GM12878 (cell line): ENCODE measurements around the gene PRKG1. TPM values are rescaled to one million over a fixed set of nuclear protein-coding genes. Genes with fewer than 3 reads are reported as not detected.

Experiments used
- ATAC-seq: fragments of 200-7000 bp; cut with Tn5 transposase; 3 replicates; pipeline ENCODE4 v1.9.1; 2020; ENCODE audit warnings: mild to moderate bottlenecking, moderate library complexity
- BruUV-seq: library from RNA; stranded (reverse); fragments of 400-500 nt; replicated peaks from 2 replicates; lab custom pipeline; 2021; lab: Mats Ljungman, UMichigan
- CTCF ChIA-PET: fragments of 300-600 bp; sonication (Branson Sonifier 250); formaldehyde crosslinking; extraction: SDS; loops from one replicate; lab custom pipeline; 2021; ENCODE audit warnings: inconsistent platforms; lab: Yijun Ruan, JAX
- POLR2A ChIA-PET: fragments of 350-600 bp; formaldehyde crosslinking; extraction: SDS; loops from one replicate; lab custom pipeline; 2021; ENCODE audit warnings: inconsistent platforms; lab: Charles Lee
- RAD21 ChIA-PET: fragments of 300-600 bp; sonication (Branson Sonifier 250); formaldehyde crosslinking; loops from one replicate; lab custom pipeline; 2023; ENCODE audit warnings: antibody characterized with exemption; ENCODE audit not compliant: unreplicated experiment; lab: Charles Lee
- SMC1A ChIA-PET: fragments of 300-600 bp; sonication (Branson Sonifier 250); formaldehyde crosslinking; loops from one replicate; lab custom pipeline; 2023; ENCODE audit not compliant: unreplicated experiment, uncharacterized antibody; lab: Charles Lee
- DNase-seq: peaks from one replicate; pipeline ENCODE4 v3.0.0-alpha.2; 2011; ENCODE audit warnings: low read depth, low spot score
- FAIRE-seq: peaks from 3 replicates; lab custom pipeline; 2011; peaks lifted over from hg19 to GRCh38; lab: Jason Lieb, UNC
- H2AFZ ChIP-seq: 2 replicates; pipeline ENCODE4 v1.6.0; 2011; ENCODE audit warnings: low read depth, low read length, control low read depth; ENCODE audit not compliant: control insufficient read depth
- H3K27ac ChIP-seq: 2 replicates; pipeline ENCODE4 v1.5.1; 2011; ENCODE audit warnings: control low read depth; ENCODE audit not compliant: control insufficient read depth, insufficient read depth
- H3K27me3 ChIP-seq, 2 experiments: replicated peaks in 1 of 2; 2 replicates each; pipeline versions ENCODE4 v1.6.0 to v1.6.1; 2011; ENCODE audit warnings: low read length in 1 of 2; ENCODE audit not compliant: control insufficient read depth in 2 of 2, insufficient read depth in 2 of 2
- H3K36me3 ChIP-seq, 2 experiments: 2 replicates each; pipeline ENCODE4 v1.5.1; 2011; ENCODE audit warnings: low read length in 1 of 2; ENCODE audit not compliant: control insufficient read depth in 2 of 2, insufficient read depth in 2 of 2
- H3K4me1 ChIP-seq: 2 replicates; pipeline ENCODE4 v1.6.1; 2011; ENCODE audit warnings: mild to moderate bottlenecking, low read length, moderate library complexity, mixed read lengths; ENCODE audit not compliant: control insufficient read depth, insufficient read depth
- H3K4me2 ChIP-seq: 2 replicates; pipeline ENCODE4 v1.6.0; 2011; ENCODE audit warnings: control low read depth; ENCODE audit not compliant: control insufficient read depth, insufficient read depth
- H3K4me3 ChIP-seq: fragments of 200-600 bp; sonication (generic); 2 replicates; pipeline ENCODE4 v1.5.1; 2016
- H3K79me2 ChIP-seq: 2 replicates; pipeline ENCODE4 v1.6.0; 2011; ENCODE audit warnings: low read length; ENCODE audit not compliant: control insufficient read depth, insufficient read depth
- H3K9ac ChIP-seq: 2 replicates; pipeline ENCODE4 v1.8.0; 2011; ENCODE audit warnings: low read length, control low read depth, mixed read lengths; ENCODE audit not compliant: control insufficient read depth, insufficient read depth
- H3K9me3 ChIP-seq: replicated peaks from 3 replicates; pipeline ENCODE4 v1.5.1; 2011; ENCODE audit warnings: mild to moderate bottlenecking, low read length; ENCODE audit not compliant: control insufficient read depth, insufficient read depth
- H4K20me1 ChIP-seq: 2 replicates; pipeline ENCODE4 v1.6.0; 2011; ENCODE audit not compliant: control insufficient read depth, insufficient read depth
- BCL11A ChIP-seq: IDR thresholded peaks from 2 replicates; pipeline ENCODE4 v1.6.1; 2011; ENCODE audit warnings: low read depth, low read length
- BRCA1 ChIP-seq: IDR thresholded peaks from 2 replicates; pipeline ENCODE4 v1.6.1; 2011; ENCODE audit warnings: low read depth, low read length, improper control_type of control experiment
- EZH2 ChIP-seq: IDR thresholded peaks from 2 replicates; pipeline ENCODE4 v1.6.1; 2012; ENCODE audit warnings: low read depth, mild to moderate bottlenecking, control low read depth, inconsistent platforms, low read length, borderline replicate concordance; ENCODE audit not compliant: control insufficient read depth
- FOS ChIP-seq: IDR thresholded peaks from 3 replicates; pipeline ENCODE4 v1.6.1; 2011; ENCODE audit warnings: borderline replicate concordance; ENCODE audit not compliant: insufficient read length; ENCODE audit errors: extremely low read depth
- FOXK2 ChIP-seq: fragments of 450-650 bp; IDR thresholded peaks from 2 replicates; pipeline ENCODE4 v1.6.1; 2017; ENCODE audit warnings: mild to moderate bottlenecking, moderate library complexity
- GABPA ChIP-seq: IDR thresholded peaks from 2 replicates; pipeline ENCODE4 v1.6.1; 2014; ENCODE audit warnings: antibody characterized with exemption, low read depth, mild to moderate bottlenecking, inconsistent platforms
- HDAC6 ChIP-seq: fragments of 200-600 bp; sonication (generic); IDR thresholded peaks from one replicate; pipeline ENCODE4 v1.8.0; 2017; ENCODE audit warnings: antibody characterized with exemption; ENCODE audit not compliant: unreplicated experiment
- MTA3 ChIP-seq: IDR thresholded peaks from 2 replicates; pipeline ENCODE4 v1.6.1; 2012; ENCODE audit warnings: low read length, inconsistent platforms, borderline replicate concordance
- NFXL1 ChIP-seq: fragments of 450-650 bp; IDR thresholded peaks from 2 replicates; pipeline ENCODE4 v1.6.1; 2017; ENCODE audit warnings: antibody characterized with exemption, mild to moderate bottlenecking, borderline replicate concordance
- PAX5 ChIP-seq: IDR thresholded peaks from 2 replicates; pipeline ENCODE4 v1.6.1; 2011; ENCODE audit warnings: low read depth, low read length, borderline replicate concordance
- RB1 ChIP-seq: fragments of 450-650 bp; formaldehyde crosslinking; IDR thresholded peaks from 2 replicates; pipeline ENCODE4 v1.6.1; 2017; ENCODE audit warnings: mild to moderate bottlenecking, borderline replicate concordance
- RFX5 ChIP-seq: IDR thresholded peaks from 2 replicates; pipeline ENCODE4 v1.6.1; 2011; ENCODE audit warnings: low read depth, low read length, improper control_type of control experiment
- SMAD5 ChIP-seq: IDR thresholded peaks from 2 replicates; pipeline ENCODE4 v1.6.1; 2016; ENCODE audit warnings: antibody characterized with exemption, low read depth
- TAF1 ChIP-seq: IDR thresholded peaks from 2 replicates; pipeline ENCODE4 v1.6.1; 2011; ENCODE audit warnings: mild to moderate bottlenecking, low read depth, low read length, borderline replicate concordance
- WRNIP1 ChIP-seq: IDR thresholded peaks from 2 replicates; pipeline ENCODE4 v1.6.1; 2011; ENCODE audit warnings: low read depth, low read length, improper control_type of control experiment, borderline replicate concordance
- ZNF207 ChIP-seq: fragments of 450-650 bp; IDR thresholded peaks from 2 replicates; pipeline ENCODE4 v1.6.1; 2014; ENCODE audit warnings: antibody characterized with exemption, mild to moderate bottlenecking, borderline replicate concordance
- WGBS: methylation state at CpG from one replicate; pipeline ENCODE4 v1.1.6; 2016; ENCODE audit warnings: low lambda C conversion rate; ENCODE audit not compliant: insufficient replicate concordance, insufficient coverage; ENCODE audit errors: missing lambda C conversion rate; 5-methylcytosine and 5-hydroxymethylcytosine counted together
- in situ Hi-C: fragments of 300-500 bp; cut with MboI; formaldehyde crosslinking; loops from 9 replicates; pipeline ENCODE4 v1.14.3; 2018; ENCODE audit warnings: mixed read lengths
- intact Hi-C: fragments of 100-400 bp; cut with micrococcal nuclease; formaldehyde crosslinking; loops from one replicate; pipeline ENCODE4 v1.14.2; 2022; ENCODE audit not compliant: unreplicated experiment
- polyA plus RNA-seq, 11 experiments: library from polyadenylated mRNA; depleted of rRNA in 4 of 11; unstranded in 6 of 11; stranded (reverse) in 5 of 11; fragments of >200 nt; fragmentation: Nextera tagmentation in 4 of 11; fragmentation: Illumina TruSeq in 1 of 11; extraction: Ambion mirVana in 4 of 11; extraction: Trizol in 1 of 11; gene quantifications; 1 replicate in 1 of 11; 2 replicates in 10 of 11; pipeline versions ENCODE4 v1.2.1 to v1.2.3, GENCODE V29; 2011 to 2016; ENCODE audit warnings: inconsistent platforms in 2 of 11, missing spikeins in 2 of 11, low read depth in 1 of 11
- total RNA-seq, 4 experiments: library from RNA; depleted of rRNA in 3 of 4; stranded (reverse); fragments of >200 nt in 3 of 4; fragmentation: Illumina TruSeq in 1 of 4; extraction: Trizol in 1 of 4; gene quantifications; 2 replicates each; pipeline versions ENCODE4 v1.2.1 to v1.2.3, GENCODE V29; 2013 to 2021
- TF ChIP-seq, protein P1 (sequence below): fragments of 450-650 bp; formaldehyde crosslinking; IDR thresholded peaks from 2 replicates; pipeline ENCODE4 v1.5.0; 2022; ENCODE audit warnings: mild to moderate bottlenecking, missing genetic modification characterization
- TF ChIP-seq, protein P2 (sequence below): IDR thresholded peaks from 2 replicates; pipeline ENCODE4 v1.6.1; 2012; ENCODE audit warnings: low read depth, low read length, improper control_type of control experiment
- TF ChIP-seq, protein P3 (sequence below): fragments of 150-350 bp; IDR thresholded peaks from 2 replicates; pipeline ENCODE4 v1.6.1; 2014; ENCODE audit warnings: mild to moderate bottlenecking, low read depth, low read length

The PRKG1 gene
- total and polyA plus RNA-seq, 10 of the 15 experiments (the other 5 are each of a cell fraction or from before 2014, with no cell fraction given) = 0.04 to 0.05 TPM; not detected in 8

DNA sequence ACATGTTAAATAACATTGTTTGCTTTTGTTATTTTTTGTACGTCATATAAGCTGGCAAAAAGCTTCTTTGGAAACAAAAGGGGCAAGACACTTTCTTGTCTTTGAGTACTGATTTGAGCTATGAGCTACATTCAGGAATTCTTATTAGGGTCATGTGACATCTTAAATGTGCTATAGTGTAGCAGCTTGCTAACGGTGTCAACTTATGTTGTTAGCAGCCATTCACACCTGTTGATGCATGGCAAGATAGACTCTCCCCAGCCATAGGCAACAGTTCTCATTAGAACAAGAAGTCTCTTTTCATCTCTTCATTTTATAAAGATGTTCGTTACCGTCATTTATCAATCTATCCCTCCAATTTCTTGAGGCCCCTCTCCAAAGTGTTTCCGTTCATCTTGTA, 411.4 kb downstream of the PRKG1 start:
- H3K4me2 ChIP-seq = no peak overlapping the region
- no peaks in the 10 kb centered on the region for H3K79me2 ChIP-seq
- H3K4me3 ChIP-seq = no peak overlapping the region
- no peak for FAIRE-seq
- TF ChIP-seq, protein P1, sequence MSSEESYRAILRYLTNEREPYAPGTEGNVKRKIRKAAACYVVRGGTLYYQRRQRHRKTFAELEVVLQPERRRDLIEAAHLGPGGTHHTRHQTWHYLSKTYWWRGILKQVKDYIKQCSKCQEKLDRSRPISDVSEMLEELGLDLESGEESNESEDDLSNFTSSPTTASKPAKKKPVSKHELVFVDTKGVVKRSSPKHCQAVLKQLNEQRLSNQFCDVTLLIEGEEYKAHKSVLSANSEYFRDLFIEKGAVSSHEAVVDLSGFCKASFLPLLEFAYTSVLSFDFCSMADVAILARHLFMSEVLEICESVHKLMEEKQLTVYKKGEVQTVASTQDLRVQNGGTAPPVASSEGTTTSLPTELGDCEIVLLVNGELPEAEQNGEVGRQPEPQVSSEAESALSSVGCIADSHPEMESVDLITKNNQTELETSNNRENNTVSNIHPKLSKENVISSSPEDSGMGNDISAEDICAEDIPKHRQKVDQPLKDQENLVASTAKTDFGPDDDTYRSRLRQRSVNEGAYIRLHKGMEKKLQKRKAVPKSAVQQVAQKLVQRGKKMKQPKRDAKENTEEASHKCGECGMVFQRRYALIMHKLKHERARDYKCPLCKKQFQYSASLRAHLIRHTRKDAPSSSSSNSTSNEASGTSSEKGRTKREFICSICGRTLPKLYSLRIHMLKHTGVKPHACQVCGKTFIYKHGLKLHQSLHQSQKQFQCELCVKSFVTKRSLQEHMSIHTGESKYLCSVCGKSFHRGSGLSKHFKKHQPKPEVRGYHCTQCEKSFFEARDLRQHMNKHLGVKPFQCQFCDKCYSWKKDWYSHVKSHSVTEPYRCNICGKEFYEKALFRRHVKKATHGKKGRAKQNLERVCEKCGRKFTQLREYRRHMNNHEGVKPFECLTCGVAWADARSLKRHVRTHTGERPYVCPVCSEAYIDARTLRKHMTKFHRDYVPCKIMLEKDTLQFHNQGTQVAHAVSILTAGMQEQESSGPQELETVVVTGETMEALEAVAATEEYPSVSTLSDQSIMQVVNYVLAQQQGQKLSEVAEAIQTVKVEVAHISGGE (CRISPR knock-in tag) = no peak
- TF ChIP-seq RB1 = no peak
- TF ChIP-seq TAF1 = no peak
- TF ChIP-seq RFX5 = no peak
- TF ChIP-seq HDAC6 = no peak
- no peak for TF ChIP-seq EZH2
- no peak for TF ChIP-seq FOS
- no peak for TF ChIP-seq PAX5
- no peak for TF ChIP-seq BRCA1
- TF ChIP-seq FOXK2 = no peak
- TF ChIP-seq, protein P2, sequence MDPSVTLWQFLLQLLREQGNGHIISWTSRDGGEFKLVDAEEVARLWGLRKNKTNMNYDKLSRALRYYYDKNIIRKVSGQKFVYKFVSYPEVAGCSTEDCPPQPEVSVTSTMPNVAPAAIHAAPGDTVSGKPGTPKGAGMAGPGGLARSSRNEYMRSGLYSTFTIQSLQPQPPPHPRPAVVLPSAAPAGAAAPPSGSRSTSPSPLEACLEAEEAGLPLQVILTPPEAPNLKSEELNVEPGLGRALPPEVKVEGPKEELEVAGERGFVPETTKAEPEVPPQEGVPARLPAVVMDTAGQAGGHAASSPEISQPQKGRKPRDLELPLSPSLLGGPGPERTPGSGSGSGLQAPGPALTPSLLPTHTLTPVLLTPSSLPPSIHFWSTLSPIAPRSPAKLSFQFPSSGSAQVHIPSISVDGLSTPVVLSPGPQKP = no peak
- TF ChIP-seq GABPA = no peak
- TF ChIP-seq NFXL1 = no peak
- no peak for TF ChIP-seq WRNIP1
- TF ChIP-seq, protein P3, sequence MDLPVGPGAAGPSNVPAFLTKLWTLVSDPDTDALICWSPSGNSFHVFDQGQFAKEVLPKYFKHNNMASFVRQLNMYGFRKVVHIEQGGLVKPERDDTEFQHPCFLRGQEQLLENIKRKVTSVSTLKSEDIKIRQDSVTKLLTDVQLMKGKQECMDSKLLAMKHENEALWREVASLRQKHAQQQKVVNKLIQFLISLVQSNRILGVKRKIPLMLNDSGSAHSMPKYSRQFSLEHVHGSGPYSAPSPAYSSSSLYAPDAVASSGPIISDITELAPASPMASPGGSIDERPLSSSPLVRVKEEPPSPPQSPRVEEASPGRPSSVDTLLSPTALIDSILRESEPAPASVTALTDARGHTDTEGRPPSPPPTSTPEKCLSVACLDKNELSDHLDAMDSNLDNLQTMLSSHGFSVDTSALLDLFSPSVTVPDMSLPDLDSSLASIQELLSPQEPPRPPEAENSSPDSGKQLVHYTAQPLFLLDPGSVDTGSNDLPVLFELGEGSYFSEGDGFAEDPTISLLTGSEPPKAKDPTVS = no peak
- TF ChIP-seq SMAD5 = no peak
- no peak for TF ChIP-seq ZNF207
- TF ChIP-seq MTA3 = no peak
- TF ChIP-seq BCL11A = no peak
- TF ChIP-seq, all 136 proteins: peak for 0
- ATAC-seq = no peak
- H3K9ac ChIP-seq = no peak overlapping the region
- no peaks in the 10 kb centered on the region for H3K4me1 ChIP-seq
- 64% methylated on average over 5 of the region's 5 CpGs for WGBS
- ChIA-PET POLR2A (no interaction called here), CTCF (no interaction called here), SMC1A (no interaction called here), RAD21 (no interaction called here)
- no peaks in the 10 kb centered on the region for H3K36me3 ChIP-seq
- in situ Hi-C loops (no loop called here), intact Hi-C loops (no loop called here)
- BruUV-seq = no TSS peak
- DNase-seq = no peak
- no peak overlapping the region for H2AFZ ChIP-seq
- no peaks in the 10 kb centered on the region for H4K20me1 ChIP-seq
- H3K9me3 ChIP-seq = no peaks in the 10 kb centered on the region
- no peak overlapping the region for H3K27ac ChIP-seq
- no peaks in the 10 kb centered on the region for H3K27me3 ChIP-seq
